Upper lobe of right lung (tissue), 1 donor: ENCODE data around the gene FBXL16. TPM values are rescaled to one million over a fixed set of nuclear protein-coding genes. Genes with fewer than 3 reads are reported as not detected.

Experiments
- ATAC-seq: fragments of 200-7000 bp; cut with Tn5 transposase; one replicate; pipeline ENCODE4 v1.9.1; 2020; ENCODE audit warnings: mild to moderate bottlenecking, moderate library complexity
- DNase-seq: peaks from one replicate; pipeline ENCODE4 v3.0.0-alpha.2; 2020
- H3K27ac ChIP-seq: fragments of 200-600 bp; one replicate; pipeline ENCODE4 v1.8.0; 2022
- H3K27me3 ChIP-seq: fragments of 200-600 bp; one replicate; pipeline ENCODE4 v1.8.0; 2022; ENCODE audit warnings: mild to moderate bottlenecking
- H3K36me3 ChIP-seq: fragments of 200-600 bp; one replicate; pipeline ENCODE4 v1.8.0; 2022
- H3K4me1 ChIP-seq: fragments of 200-600 bp; one replicate; pipeline ENCODE4 v1.8.0; 2022
- H3K4me3 ChIP-seq: fragments of 200-600 bp; one replicate; pipeline ENCODE4 v1.8.0; 2022; ENCODE audit warnings: mild to moderate bottlenecking
- H3K9me3 ChIP-seq: fragments of 200-600 bp; one replicate; pipeline ENCODE4 v1.8.0; 2022
- CTCF ChIP-seq: fragments of 200-600 bp; IDR thresholded peaks from one replicate; pipeline ENCODE4 v1.8.0; 2022; ENCODE audit warnings: antibody characterized with exemption
- intact Hi-C: fragments of 100-400 bp; cut with DNase I; formaldehyde crosslinking; loops from one replicate; pipeline ENCODE4 v1.11.0; 2022
- total RNA-seq: library from RNA; stranded (reverse); fragmentation: NEBNext Ultra II Directional; extraction: Animal tissue kit (Norgen Biotek cat#: 25700); gene quantifications from one replicate; pipeline ENCODE4 v1.2.1, GENCODE V29; 2021
- donor health status: DM: no; HTN: yes; CAD: no; lungs with severe emphysema.

Gene FBXL16
- total RNA-seq, 1 donor from 2014 or later: 3.6 TPM

DNA sequence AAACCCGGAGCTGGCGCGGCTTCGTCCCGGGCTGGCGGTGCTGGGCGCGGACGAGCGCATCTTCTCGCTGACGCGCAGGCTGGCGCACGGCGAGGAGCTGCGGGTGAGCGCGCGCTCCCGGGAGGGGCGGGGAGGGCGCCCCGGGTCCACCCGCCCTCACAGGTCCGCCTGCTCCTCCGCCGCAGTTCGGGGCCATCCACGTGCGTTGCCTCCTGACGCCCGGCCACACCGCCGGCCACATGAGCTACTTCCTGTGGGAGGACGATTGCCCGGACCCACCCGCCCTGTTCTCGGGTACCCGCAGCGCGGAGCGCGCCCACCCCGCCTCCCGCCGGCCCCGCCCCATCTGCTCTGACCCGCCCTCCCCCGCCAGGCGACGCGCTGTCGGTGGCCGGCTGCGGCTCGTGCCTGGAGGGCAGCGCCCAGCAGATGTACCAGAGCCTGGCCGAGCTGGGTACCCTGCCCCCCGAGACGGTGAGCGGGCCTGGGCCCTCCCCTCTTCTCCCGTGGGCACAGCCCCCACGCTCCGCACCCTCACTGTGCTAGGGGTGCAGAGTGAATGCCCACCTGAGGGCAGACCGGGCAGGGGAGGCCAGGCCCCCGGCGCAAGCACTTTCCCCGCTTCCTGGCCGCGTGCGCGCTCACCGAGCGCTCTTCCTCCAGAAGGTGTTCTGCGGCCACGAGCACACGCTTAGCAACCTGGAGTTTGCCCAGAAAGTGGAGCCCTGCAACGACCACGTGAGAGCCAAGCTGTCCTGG, 22.7 kb upstream of the FBXL16 start:
- Histone ChIP-seq H3K36me3 (peaks cover 8% of the 10 kb centered on the region), H3K4me3 (peak overlapping the region; percentile 58), H3K27ac (no peak overlapping the region), H3K4me1 (peaks cover 20% of the 10 kb centered on the region), H3K9me3 (no peaks in the 10 kb centered on the region), H3K27me3 (peaks cover 16% of the 10 kb centered on the region)
- DNase-seq: peak; percentile 88
- peak; percentile 69 for ATAC-seq
- intact Hi-C loops: no loop called here
- TF ChIP-seq CTCF: no peak

DNA sequence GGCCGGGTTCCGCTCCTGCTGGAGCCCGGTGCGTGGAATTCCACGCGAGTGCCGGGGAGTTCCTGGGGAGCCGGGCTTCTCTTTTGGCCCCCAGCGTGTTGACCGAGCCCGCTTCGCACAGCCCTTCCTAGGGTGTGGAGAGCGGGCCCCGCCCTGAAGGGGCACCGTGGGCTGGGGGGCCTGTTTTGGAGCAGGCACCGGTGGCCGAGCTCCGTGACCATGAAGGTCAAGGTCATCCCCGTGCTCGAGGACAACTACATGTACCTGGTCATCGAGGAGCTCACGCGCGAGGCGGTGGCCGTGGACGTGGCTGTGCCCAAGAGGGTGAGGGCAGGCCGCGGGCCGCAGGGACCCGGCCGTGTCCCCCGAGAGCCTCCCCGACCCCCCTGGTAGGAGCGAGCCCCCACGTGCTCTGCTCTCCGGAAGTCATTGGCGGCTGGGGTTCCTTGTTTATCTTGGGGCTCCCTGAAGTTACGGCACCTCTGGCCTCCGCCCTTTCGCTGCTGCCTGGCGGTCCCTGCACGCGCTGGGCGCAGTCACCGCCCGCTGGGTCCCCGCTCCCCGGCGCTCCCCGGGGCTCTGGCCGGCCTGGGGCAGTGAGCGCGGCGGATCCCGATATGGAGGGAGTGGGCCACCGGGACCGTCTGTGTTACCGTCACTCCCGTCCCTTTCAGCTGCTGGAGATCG, 21.8 kb upstream of the FBXL16 start:
- Histone ChIP-seq H3K9me3 (no peaks in the 10 kb centered on the region), H3K36me3 (peaks cover 8% of the 10 kb centered on the region), H3K27me3 (peaks cover 16% of the 10 kb centered on the region), H3K4me1 (peaks cover 20% of the 10 kb centered on the region), H3K27ac (peak overlapping the region; percentile 47), H3K4me3 (peak overlapping the region; percentile 58)
- peak; percentile 1 for ATAC-seq
- intact Hi-C loops: no loop called here
- no peak for DNase-seq
- no peak for TF ChIP-seq CTCF

DNA sequence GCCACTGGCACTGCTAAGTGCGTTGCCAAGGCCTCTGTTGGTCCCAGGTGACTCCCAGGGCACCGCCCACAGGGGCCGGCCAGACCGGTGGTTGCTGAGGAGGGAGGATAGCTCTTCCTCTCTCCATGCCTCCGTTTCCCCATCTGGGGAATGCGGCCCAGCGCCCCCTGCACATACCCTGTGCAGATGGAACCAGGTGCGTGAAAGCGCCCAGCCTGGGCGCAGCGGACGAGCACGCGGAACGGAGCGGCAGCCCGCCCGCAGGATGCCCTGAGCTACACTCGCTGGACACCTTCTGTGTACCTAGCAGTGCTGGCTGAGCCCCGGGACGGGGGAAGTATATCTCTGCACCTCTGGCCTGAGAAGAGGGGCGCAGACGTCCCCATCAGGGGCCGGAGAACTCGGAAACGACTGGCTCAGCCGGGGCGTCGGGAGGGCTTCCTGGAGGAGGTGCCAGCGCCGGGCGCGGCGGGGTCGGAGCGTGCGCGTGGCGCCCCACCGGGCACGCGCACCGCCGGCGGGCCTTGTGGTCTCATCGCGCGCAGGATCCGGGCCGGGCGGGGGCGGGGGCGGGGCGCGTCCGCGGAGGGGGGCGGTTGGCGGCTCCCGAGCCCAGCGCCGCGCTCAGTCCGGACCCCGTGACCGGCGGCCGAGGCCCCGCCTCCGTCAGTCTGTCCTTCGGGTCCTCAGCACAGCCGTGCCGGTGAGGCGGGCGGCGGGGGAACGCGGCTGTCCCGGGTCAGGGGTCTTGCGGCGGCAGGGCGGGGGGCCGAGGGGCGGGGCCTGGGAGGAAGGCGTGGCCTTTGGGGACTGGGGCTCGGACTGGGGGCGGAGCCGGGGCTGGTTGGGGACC, 21.1 kb upstream of the FBXL16 start, which contains the start of the genes CCDC78 and HAGHL:
CCDC78 (minus strand) TSS at position 6 of the 853 bp plus-strand sequence. CDS start 76 bp downstream, outside the sequence.
HAGHL (plus strand) TSS at position 669 of the 853 bp plus-strand sequence. CDS start 404 bp downstream, outside the sequence.
- Histone ChIP-seq H3K27ac (peak within 1 kb of the TSS; percentile 47), H3K36me3 (peaks cover under 1% of the 10 kb centered on the region), H3K9me3 (no peaks in the 10 kb centered on the region), H3K27me3 (peaks cover 16% of the 10 kb centered on the region), H3K4me1 (peaks cover 25% of the 10 kb centered on the region), H3K4me3 (peak within 1 kb of the TSS; percentile 58)
- TF ChIP-seq CTCF: no peak
- intact Hi-C loops: no loop called here
- ATAC-seq (peak; percentile 42), DNase-seq (peak; percentile 82)

DNA sequence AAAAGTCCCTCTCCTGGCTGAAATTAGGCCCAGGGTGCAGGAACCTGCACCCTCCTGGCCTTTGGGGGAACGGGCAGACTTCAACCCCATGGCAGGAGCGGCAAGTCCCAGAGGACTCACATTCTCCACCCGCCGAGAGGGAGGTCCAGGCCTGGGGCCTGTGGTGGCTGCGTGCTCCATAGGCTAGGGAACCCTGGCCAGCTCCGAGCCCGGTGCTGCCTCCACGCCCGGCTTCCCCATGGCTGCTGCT, 20.5 kb upstream of the FBXL16 start:
- H3K4me1 ChIP-seq: peaks cover 27% of the 10 kb centered on the region
- H3K9me3 ChIP-seq: no peaks in the 10 kb centered on the region
- H3K27ac ChIP-seq: no peak overlapping the region
- DNase-seq (no peak), ATAC-seq (no peak)
- peaks cover 16% of the 10 kb centered on the region for H3K27me3 ChIP-seq
- peak overlapping the region; percentile 58 for H3K4me3 ChIP-seq
- intact Hi-C loops: no loop called here
- no peaks in the 10 kb centered on the region for H3K36me3 ChIP-seq
- TF ChIP-seq CTCF: no peak

GRCh38 chr16:725463-726187, 20.0 kb upstream of the FBXL16 start:
- H3K27me3 ChIP-seq: peaks cover 16% of the 10 kb centered on the region
- TF ChIP-seq CTCF: no peak

More at GRCh38 chr16:725463-726187, 20.0 kb upstream of the FBXL16 start:
- Histone ChIP-seq H3K4me1 (peaks cover 27% of the 10 kb centered on the region), H3K27ac (no peak overlapping the region), H3K36me3 (no peaks in the 10 kb centered on the region), H3K9me3 (no peaks in the 10 kb centered on the region), H3K4me3 (no peak overlapping the region)
- ATAC-seq (no peak), DNase-seq (no peak)
- intact Hi-C loops: no loop called here
